Measurements from ENCODE around the gene TSSK6.

The TSSK6 gene

DNA sequence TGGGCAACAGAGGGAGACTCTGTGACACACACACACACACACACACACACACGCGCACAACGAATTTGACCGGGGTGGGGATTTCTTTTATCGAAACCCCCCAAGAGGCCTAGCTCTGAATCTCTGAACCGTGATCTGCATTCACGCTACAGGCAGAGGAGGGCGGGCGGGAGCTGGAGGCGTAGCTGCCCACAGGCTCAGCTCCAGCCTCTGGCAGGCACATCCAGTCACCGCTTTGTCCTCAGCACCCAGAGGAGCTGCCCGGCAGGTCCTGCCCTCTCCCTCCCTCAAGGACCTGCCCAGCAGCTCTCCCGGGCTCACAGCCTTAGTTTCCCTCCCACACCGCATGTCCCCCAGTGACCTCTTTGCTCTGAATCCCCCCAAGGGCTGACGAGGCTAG, 42.7 kb upstream of the TSSK6 start:
- Histone ChIP-seq H3K9me3 (ENCODE audit: control extremely low read depth in 1 of 5, control insufficient read depth in 4 of 5, insufficient read depth in 2 of 5, low read depth in 1 of 5, low read length in 4 of 5) (no peaks in the 10 kb centered on the region), H3K27ac (ENCODE audit: insufficient read depth in 1 of 2, low read depth in 1 of 2, low read length in 2 of 2, poor library complexity in 1 of 2, severe bottlenecking in 2 of 2) (no peak overlapping the region), H3K36me3 (ENCODE audit: control insufficient read depth in 4 of 4, insufficient read depth in 4 of 4, low read length in 3 of 4) (no peaks in the 10 kb centered on the region), H3K4me3 (ENCODE audit: control insufficient read depth in 1 of 7, extremely low read depth in 1 of 7, insufficient read depth in 4 of 7, low read depth in 2 of 7, low read length in 6 of 7) (no peak overlapping the region), H3K4me1 (ENCODE audit: control extremely low read depth in 1 of 4, control insufficient read depth in 4 of 4, insufficient read depth in 4 of 4, low read length in 3 of 4) (peaks cover 0 to 9% (median 8%) of the 10 kb centered on the region in 4 experiments), H3K27me3 (replicated peaks in 2 of 5; ENCODE audit: control insufficient read depth in 4 of 5, insufficient read depth in 5 of 5, low read length in 4 of 5) (no peaks in the 10 kb centered on the region)
- DNase-seq, result no peak
- WGBS (ENCODE audit: insufficient coverage), result 91% methylated on average over 14 of the region's 15 CpGs
- CTCF ChIA-PET, result interaction anchor here (1.3 kb wide), 1 partner anchor 86 kb away, joined by 3 read pairs; the partner anchor contains the start of gene GMIP
- POLR2A ChIA-PET, result no interaction called here

GRCh38 chr19:19554074-19555023, 39.0 kb upstream of the TSSK6 start:
- Histone ChIP-seq H3K36me3 (ENCODE audit: control insufficient read depth in 4 of 4, insufficient read depth in 4 of 4, low read length in 3 of 4) (no peaks in the 10 kb centered on the region), H3K4me1 (ENCODE audit: control extremely low read depth in 1 of 4, control insufficient read depth in 4 of 4, insufficient read depth in 4 of 4, low read length in 3 of 4) (no peaks in the 10 kb centered on the region), H3K9me3 (ENCODE audit: control extremely low read depth in 1 of 5, control insufficient read depth in 4 of 5, insufficient read depth in 2 of 5, low read depth in 1 of 5, low read length in 4 of 5) (no peaks in the 10 kb centered on the region), H3K4me3 (ENCODE audit: control insufficient read depth in 1 of 7, extremely low read depth in 1 of 7, insufficient read depth in 4 of 7, low read depth in 2 of 7, low read length in 6 of 7) (no peak overlapping the region), H3K27ac (ENCODE audit: insufficient read depth in 1 of 2, low read depth in 1 of 2, low read length in 2 of 2, poor library complexity in 1 of 2, severe bottlenecking in 2 of 2) (no peak overlapping the region), H3K27me3 (replicated peaks in 2 of 5; ENCODE audit: control insufficient read depth in 4 of 5, insufficient read depth in 5 of 5, low read length in 4 of 5) (no peaks in the 10 kb centered on the region)
- ChIA-PET CTCF (interaction anchor here (0.7 to 5.6 kb wide), 7 partner anchors 18 to 73 kb away, joined by 3 to 29 read pairs (median 4); no protein-coding TSS in a partner anchor), POLR2A (no interaction called here)
- DNase-seq, result no peak
- 74% methylated on average over 29 of the region's 34 CpGs for WGBS (ENCODE audit: insufficient coverage)

DNA sequence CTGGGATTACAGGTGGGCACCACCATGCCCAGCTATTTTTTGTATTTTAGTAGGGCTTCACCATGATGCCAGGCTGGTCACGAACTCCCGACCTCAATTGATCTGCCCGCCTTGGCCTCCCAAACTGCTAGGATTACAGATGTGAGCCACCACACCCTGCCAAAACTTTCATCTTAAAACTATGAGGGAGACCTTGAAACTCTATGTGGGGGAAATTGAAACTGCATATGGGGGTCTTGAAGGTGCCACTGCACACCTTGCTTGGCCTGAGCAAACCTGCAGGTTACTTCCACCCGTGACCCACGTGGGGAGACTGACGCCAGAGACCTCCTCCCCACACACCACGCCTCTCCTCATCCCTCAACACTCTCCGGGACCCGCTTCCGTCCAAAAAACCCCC, 38.3 kb upstream of the TSSK6 start:
- ChIA-PET CTCF (interaction anchor here (0.7 to 5.6 kb wide), 8 partner anchors 10 to 74 kb away, joined by 3 to 29 read pairs (median 4); no protein-coding TSS in a partner anchor), POLR2A (no interaction called here)
- no peaks in the 10 kb centered on the region for H3K36me3 ChIP-seq (ENCODE audit: control insufficient read depth in 4 of 4, insufficient read depth in 4 of 4, low read length in 3 of 4)
- H3K27me3 ChIP-seq (replicated peaks in 2 of 5; ENCODE audit: control insufficient read depth in 4 of 5, insufficient read depth in 5 of 5, low read length in 4 of 5), result peaks cover 0 to 3% (median 0%) of the 10 kb centered on the region in 5 experiments
- no peak overlapping the region for H3K27ac ChIP-seq (ENCODE audit: insufficient read depth in 1 of 2, low read depth in 1 of 2, low read length in 2 of 2, poor library complexity in 1 of 2, severe bottlenecking in 2 of 2)
- H3K4me1 ChIP-seq (ENCODE audit: control extremely low read depth in 1 of 4, control insufficient read depth in 4 of 4, insufficient read depth in 4 of 4, low read length in 3 of 4), result no peaks in the 10 kb centered on the region
- H3K4me3 ChIP-seq (ENCODE audit: control insufficient read depth in 1 of 7, extremely low read depth in 1 of 7, insufficient read depth in 4 of 7, low read depth in 2 of 7, low read length in 6 of 7), result no peak overlapping the region
- no peak for DNase-seq
- 91% methylated on average over 10 of the region's 10 CpGs for WGBS (ENCODE audit: insufficient coverage)
- H3K9me3 ChIP-seq (ENCODE audit: control extremely low read depth in 1 of 5, control insufficient read depth in 4 of 5, insufficient read depth in 2 of 5, low read depth in 1 of 5, low read length in 4 of 5), result no peaks in the 10 kb centered on the region

DNA sequence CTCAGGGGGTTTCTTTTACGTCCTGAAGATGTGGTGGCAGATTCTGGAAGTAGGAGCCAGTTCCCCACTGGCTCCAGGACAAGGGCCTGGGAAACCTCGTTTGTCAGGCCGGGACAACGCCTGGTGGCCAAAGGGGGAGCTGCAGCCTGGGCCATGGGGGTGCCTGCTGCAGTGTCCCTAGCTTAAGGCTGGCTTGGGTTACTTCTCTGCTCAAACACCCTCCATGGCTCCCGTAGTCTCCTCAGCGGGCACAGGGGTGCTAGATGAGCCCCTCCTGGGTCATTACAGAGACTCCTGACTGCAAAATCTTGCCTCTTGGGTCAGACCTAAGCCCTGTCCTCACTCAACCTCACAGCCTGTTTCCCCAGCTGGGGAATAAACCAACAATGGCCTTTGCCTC, 37.5 kb upstream of the TSSK6 start:
- POLR2A ChIA-PET, result no interaction called here
- no peak overlapping the region for H3K4me3 ChIP-seq (ENCODE audit: control insufficient read depth in 1 of 7, extremely low read depth in 1 of 7, insufficient read depth in 4 of 7, low read depth in 2 of 7, low read length in 6 of 7)
- no peak for DNase-seq
- no peak overlapping the region for H3K27ac ChIP-seq (ENCODE audit: insufficient read depth in 1 of 2, low read depth in 1 of 2, low read length in 2 of 2, poor library complexity in 1 of 2, severe bottlenecking in 2 of 2)
- no peaks in the 10 kb centered on the region for H3K4me1 ChIP-seq (ENCODE audit: control extremely low read depth in 1 of 4, control insufficient read depth in 4 of 4, insufficient read depth in 4 of 4, low read length in 3 of 4)
- WGBS (ENCODE audit: insufficient coverage), result 61% methylated on average over 6 of the region's 6 CpGs
- peaks cover 0 to 3% (median 0%) of the 10 kb centered on the region in 5 experiments for H3K27me3 ChIP-seq (replicated peaks in 2 of 5; ENCODE audit: control insufficient read depth in 4 of 5, insufficient read depth in 5 of 5, low read length in 4 of 5)
- H3K9me3 ChIP-seq (ENCODE audit: control extremely low read depth in 1 of 5, control insufficient read depth in 4 of 5, insufficient read depth in 2 of 5, low read depth in 1 of 5, low read length in 4 of 5), result no peaks in the 10 kb centered on the region
- no peaks in the 10 kb centered on the region for H3K36me3 ChIP-seq (ENCODE audit: control insufficient read depth in 4 of 4, insufficient read depth in 4 of 4, low read length in 3 of 4)
- CTCF ChIA-PET, result interaction anchor here (0.6 to 5.6 kb wide), 6 partner anchors 10 to 102 kb away, joined by 3 to 29 read pairs (median 4); no protein-coding TSS in a partner anchor

DNA sequence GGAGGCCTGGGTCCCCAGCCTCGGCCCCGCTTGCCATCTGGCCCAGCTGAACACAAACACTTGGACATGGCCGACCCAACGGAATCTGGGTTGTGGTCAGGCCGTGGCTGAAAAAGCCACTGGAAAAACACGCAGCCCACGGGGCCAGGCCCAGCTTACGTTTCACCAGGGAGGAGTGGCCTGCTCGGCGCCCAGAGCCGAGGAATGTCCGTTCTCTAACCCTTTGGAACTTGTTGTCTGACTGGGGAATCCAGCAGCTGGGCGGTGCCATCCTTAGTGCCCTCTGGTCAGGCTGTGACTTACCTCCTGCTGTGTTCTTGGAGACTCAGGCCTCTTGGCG, 36.5 kb upstream of the TSSK6 start:
- Histone ChIP-seq H3K4me1 (ENCODE audit: control extremely low read depth in 1 of 4, control insufficient read depth in 4 of 4, insufficient read depth in 4 of 4, low read length in 3 of 4) (no peaks in the 10 kb centered on the region), H3K27me3 (replicated peaks in 2 of 5; ENCODE audit: control insufficient read depth in 4 of 5, insufficient read depth in 5 of 5, low read length in 4 of 5) (peaks cover 0 to 6% (median 0%) of the 10 kb centered on the region in 5 experiments), H3K36me3 (ENCODE audit: control insufficient read depth in 4 of 4, insufficient read depth in 4 of 4, low read length in 3 of 4) (no peaks in the 10 kb centered on the region), H3K27ac (ENCODE audit: insufficient read depth in 1 of 2, low read depth in 1 of 2, low read length in 2 of 2, poor library complexity in 1 of 2, severe bottlenecking in 2 of 2) (no peak overlapping the region), H3K4me3 (ENCODE audit: control insufficient read depth in 1 of 7, extremely low read depth in 1 of 7, insufficient read depth in 4 of 7, low read depth in 2 of 7, low read length in 6 of 7) (no peak overlapping the region), H3K9me3 (ENCODE audit: control extremely low read depth in 1 of 5, control insufficient read depth in 4 of 5, insufficient read depth in 2 of 5, low read depth in 1 of 5, low read length in 4 of 5) (no peaks in the 10 kb centered on the region)
- WGBS (ENCODE audit: insufficient coverage), result 93% methylated on average over 14 of the region's 14 CpGs
- no peak for DNase-seq
- ChIA-PET CTCF (interaction anchor here (0.6 to 5.6 kb wide), 5 partner anchors 9 to 419 kb away, joined by 3 to 29 read pairs (median 4); partner anchors contain the start of gene NDUFA13), POLR2A (no interaction called here)

DNA sequence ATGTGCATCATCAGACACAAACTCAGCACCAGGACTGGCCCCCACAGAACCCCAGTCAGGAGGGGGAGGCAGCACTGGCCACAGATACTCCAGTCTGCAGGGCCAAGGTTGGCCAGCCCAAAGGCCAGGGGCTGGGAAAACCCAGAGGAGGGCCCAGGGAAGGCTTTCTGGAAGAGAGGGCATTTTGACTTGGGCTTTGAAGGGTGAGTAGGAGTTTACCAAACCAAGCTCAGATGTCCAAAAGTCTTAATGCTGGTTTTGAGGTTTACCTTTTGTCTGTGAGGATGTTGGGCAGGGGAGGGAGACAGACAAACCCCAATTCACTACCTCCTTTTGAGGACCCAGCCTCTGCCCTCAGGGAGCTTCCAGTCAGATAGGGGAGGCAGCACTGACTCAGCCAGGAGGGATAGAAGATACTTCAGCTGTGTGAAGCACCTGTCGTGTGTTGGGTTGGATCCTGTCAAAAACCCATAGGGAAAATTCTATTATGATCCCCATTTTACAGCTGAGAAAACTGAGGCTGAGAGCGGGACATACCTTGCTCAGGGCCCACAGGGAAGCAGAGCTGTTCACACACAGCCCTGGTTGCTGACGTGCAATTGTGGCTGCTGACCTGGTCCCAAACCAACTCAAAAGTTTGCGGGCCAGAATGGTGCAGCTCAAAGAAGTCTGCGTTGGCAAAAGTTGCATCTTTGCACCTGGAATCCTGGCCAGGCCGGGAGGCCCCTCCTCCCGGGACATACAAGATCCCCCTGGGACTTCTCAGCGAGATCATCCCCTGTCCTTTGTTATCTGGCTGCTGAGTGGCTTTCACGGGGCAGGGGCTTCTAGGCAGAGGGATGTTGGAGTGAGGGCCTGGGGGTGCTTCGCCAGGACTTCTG, 35.9 kb upstream of the TSSK6 start:
- CTCF ChIA-PET, result interaction anchor here (0.6 to 5.6 kb wide), 6 partner anchors 9 to 419 kb away, joined by 3 to 29 read pairs (median 4); partner anchors contain the start of gene NDUFA13
- Histone ChIP-seq H3K27ac (ENCODE audit: insufficient read depth in 1 of 2, low read depth in 1 of 2, low read length in 2 of 2, poor library complexity in 1 of 2, severe bottlenecking in 2 of 2) (no peak overlapping the region), H3K27me3 (replicated peaks in 2 of 5; ENCODE audit: control insufficient read depth in 4 of 5, insufficient read depth in 5 of 5, low read length in 4 of 5) (peaks cover 0 to 6% (median 0%) of the 10 kb centered on the region in 5 experiments), H3K4me3 (ENCODE audit: control insufficient read depth in 1 of 7, extremely low read depth in 1 of 7, insufficient read depth in 4 of 7, low read depth in 2 of 7, low read length in 6 of 7) (no peak overlapping the region), H3K9me3 (ENCODE audit: control extremely low read depth in 1 of 5, control insufficient read depth in 4 of 5, insufficient read depth in 2 of 5, low read depth in 1 of 5, low read length in 4 of 5) (no peaks in the 10 kb centered on the region), H3K36me3 (ENCODE audit: control insufficient read depth in 4 of 4, insufficient read depth in 4 of 4, low read length in 3 of 4) (no peaks in the 10 kb centered on the region), H3K4me1 (ENCODE audit: control extremely low read depth in 1 of 4, control insufficient read depth in 4 of 4, insufficient read depth in 4 of 4, low read length in 3 of 4) (no peaks in the 10 kb centered on the region)
- POLR2A ChIA-PET, result no interaction called here
- DNase-seq, result no peak
- WGBS (ENCODE audit: insufficient coverage), result 93% methylated on average over 10 of the region's 10 CpGs

All from common myeloid progenitor, CD34-positive (primary cell).